GM18511 (cell line): Measurements from ENCODE around the gene ATRN.
A peak's percentile ranks its signal among the peaks of the same experiment; 100 is the strongest.

Experiments used
- ATAC-seq: cut with Tn5 transposase; IDR thresholded peaks from one replicate; pipeline ENCODE4 v1.9.1; 2021; ENCODE audit warnings: mild to moderate bottlenecking, moderate library complexity; ENCODE audit not compliant: unreplicated experiment

ATRN gene

DNA sequence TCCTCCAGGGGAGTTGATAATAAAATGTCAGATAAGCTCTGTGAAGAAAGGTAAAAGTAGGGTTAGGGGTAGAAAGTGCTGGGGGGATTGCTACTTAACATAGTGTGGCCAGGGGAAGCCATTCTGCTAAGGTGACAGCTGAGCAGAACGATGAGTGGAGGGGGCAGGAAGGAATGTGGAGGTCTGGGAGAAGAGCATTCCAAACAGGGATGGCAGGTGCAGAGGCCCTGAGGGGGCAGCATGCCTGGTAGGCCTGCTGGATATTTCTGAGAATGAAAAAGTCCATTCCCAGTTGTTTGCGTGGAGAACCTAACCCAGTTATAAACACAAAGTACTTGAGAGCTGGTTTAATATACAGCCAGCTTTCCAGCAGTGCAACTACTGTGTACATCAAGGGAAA, 183.1 kb downstream of the ATRN start:
- no peak for ATAC-seq

DNA sequence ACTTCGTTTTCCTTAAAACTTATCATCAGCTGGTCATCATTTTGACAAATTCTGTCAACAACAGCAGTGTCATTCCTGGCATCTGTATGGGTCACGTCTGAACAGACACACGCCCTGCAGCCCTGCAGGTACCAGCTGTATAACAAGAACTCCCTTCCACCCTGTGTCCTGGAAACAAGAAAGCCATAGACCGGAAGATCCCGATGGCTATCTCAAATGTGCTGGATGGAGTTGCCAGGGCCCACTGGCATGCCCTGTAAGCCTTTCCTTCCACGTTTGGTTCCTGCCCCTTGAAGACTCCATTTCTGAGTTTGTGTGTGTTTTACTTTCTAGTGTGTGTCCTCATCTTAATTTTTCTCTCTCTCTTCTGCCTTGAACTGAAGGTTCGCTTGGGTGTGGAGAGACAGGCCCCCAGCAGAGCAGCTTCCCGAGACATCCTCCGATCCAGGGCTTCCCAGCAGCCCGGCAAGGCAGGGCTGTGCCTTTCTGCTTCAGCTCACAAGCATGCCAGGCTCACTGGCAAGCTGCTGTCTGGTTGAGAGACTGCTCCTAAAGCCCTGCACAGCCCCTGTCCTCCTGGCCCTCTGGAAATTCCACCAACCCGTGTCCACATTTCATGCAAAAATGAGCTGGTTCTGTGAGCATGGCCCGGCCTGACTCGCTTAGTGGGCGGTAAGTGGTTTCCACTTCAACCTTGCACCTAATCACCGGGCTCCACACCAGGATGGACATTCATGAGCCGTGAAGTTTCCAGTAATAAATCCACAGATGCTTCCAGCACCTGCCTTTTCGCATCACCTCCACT, 183.7 kb downstream of the ATRN start:
- no peak for ATAC-seq

- no peak for ATAC-seq
Measured at GRCh38 chr20:3655131-3655405, 184.2 kb downstream of the ATRN start.

GRCh38 chr20:3658019-3658715, 187.3 kb downstream of the ATRN start:
- no peak for ATAC-seq

- peak; percentile 93 for ATAC-seq
Measured at GRCh38 chr20:3658716-3659491, 188.1 kb downstream of the ATRN start.

DNA sequence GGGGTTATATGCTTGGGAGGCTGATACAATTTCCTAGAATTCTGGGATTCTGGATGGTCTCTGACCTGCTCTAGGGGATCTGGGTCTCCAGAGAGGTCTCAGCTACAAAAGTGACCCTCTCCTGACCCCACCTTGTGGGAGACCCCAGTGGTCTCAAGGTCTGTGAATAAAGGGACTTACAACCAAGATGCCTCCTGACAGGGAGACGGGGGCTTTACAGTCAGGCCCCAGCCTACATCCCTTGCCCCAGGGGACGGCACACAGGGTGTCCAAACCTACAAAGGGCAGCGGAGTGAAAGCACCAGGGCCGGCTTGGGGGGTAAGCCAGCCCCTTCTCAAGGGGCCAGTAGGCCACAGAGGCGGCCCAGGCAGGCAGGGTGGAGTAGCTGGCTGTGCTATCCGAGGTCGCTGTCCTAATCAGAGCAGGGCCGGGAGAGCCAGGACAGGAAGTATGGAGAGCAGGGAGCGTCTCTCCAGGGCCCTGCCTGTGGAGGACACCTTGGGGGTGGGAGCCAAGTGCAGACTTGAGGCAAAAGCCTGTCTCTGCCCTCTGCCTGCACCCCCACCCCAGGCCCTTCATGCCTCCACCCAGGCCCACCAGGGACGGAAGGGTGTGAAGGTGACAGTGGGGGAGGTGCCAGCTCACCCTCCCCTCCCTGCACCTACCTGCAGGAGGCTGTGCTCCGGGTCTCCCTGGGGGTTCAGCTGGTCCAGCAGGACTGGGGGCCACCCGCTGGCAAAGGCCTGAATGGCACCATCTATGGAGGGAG, 188.9 kb downstream of the ATRN start:
- ATAC-seq = no peak

DNA sequence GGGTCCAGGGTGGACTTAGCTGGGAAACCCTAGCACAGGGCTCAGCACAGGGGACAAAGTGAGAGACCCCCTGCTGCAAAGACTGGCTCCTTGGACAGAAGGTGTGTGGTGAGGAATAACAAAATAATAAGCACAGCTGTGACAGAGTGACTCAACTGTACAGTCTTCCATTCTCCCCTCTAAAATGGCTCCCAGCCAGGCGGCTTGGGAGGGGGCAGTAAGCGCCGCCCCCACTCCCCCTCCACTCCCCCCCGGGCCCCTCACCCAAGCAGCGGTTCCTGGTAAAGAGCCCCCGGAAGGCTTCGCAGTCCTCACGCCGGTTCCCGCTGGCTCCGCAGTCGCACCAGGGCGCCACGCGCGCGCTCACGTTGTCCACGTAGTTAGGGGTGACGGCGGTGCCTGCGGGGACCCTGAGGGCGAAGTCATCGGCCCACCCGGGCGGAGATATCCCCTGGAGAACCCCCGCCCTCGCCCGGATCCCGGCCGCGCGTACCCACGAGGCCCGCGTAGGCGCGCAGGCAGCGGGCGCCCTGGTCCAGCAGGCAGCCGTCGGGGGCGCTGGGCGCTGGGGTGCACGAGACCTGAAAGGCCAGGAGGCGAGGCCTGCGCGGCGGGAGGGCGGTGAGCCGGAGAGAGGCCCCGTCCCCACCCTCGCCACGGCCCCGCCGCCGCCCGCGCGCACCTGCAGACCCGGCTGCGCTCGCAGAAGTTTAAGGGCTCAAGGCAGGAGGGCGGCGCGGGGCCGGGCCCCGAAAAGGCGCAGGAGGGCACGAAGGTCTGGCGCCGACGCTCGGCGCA, 189.6 kb downstream of the ATRN start:
- no peak for ATAC-seq

GRCh38 chr20:3661060-3661813, 190.4 kb downstream of the ATRN start:
- ATAC-seq = no peak

DNA sequence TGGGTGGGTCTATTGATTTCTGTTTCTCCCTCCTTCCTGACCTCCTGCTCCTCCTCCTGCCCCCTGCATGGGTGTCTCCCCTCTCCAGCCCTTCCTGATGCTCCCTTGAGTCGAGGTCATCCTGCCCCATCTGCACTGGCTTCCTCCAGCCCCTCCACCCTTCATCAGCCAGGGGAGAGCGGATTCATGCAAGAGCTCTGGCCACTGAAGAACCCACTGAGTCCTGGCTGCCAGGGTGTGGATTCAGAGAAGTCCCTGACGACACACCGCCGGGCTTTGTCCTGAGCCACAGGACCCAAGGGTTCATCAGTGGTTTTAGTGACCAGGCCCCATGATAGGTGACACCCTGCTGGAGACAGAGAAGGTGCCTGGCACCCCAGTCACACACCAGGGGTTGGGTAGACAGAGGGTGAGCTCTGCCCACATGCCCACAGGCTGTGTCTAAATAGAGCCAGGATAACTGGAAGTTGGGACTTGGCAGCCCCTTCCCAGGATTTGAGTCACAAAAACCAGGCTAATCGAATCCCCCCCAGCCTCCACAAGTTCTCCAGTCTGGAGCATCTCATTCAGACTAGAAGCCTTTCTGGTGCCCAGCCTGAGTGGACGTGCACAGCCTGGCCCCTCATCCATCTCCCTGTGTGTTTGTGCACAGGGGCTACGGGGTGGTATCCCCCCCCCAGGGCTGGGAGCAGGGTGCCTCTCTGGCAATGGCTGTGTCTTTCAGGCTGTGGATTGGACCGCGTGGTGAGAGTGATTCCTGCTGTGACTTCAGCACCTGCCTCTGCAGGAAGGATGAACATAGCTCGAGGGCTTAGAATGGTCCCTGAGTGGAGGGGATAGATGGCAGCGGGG, 191.2 kb downstream of the ATRN start:
- ATAC-seq = no peak

- ATAC-seq = no peak
Measured at GRCh38 chr20:3663031-3663701, 192.3 kb downstream of the ATRN start, which contains the start of gene GFRA4. Gene GFRA4, minus strand, starts transcription at chr20:3663399. Its CDS starts 0 bp downstream, at chr20:3663399.

DNA sequence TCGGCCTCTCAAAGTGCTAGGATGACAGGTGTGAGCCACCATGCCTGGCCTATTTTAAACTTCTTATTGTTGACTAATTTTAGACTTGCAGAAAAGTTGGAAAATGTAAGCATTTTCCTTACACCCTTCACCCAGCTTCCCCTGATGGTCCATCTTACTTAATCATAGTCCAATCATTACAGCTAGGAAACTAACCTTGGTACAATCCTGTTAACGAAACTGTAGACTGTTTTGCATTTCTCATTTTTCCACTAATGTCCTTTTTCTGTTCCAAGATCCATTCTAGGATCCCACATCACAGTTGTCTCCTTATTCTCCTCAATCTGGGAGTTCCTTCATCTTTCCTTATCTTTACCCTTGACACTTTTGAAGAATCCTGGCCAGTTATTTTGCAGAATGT, 193.0 kb downstream of the ATRN start:
- no peak for ATAC-seq

DNA sequence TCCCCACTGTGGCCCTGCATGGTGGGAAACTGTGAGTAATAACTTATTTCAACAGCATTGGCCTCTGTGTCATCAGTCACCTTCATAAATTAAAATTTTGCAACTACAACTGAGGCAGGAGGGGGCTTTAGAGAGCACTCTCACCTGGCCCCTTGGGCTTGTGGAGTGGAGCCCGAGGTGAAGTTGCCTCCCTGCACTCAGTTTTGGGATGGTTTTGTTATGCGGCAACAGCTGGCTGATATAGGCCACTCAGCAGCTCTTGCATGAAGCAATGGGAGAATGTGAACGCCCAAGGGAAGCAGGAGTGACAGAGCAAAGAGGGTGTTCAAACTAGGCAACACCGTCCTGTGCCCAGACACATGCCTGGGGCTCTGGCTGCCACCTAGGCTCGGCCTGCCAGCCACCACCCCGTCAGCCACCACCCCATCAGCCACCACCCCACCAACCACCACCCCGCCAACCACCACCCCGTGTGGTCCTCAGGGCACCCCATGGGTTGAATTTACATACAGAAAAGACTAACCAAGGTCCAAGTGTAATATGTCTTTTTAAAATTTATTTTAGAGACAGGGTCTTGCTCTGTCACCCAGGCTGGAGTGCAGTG, 196.7 kb downstream of the ATRN start:
- ATAC-seq = no peak

GRCh38 chr20:3669710-3670367, 199.0 kb downstream of the ATRN start:
- ATAC-seq = no peak

GRCh38 chr20:3670511-3670910, 199.7 kb downstream of the ATRN start:
- no peak for ATAC-seq

DNA sequence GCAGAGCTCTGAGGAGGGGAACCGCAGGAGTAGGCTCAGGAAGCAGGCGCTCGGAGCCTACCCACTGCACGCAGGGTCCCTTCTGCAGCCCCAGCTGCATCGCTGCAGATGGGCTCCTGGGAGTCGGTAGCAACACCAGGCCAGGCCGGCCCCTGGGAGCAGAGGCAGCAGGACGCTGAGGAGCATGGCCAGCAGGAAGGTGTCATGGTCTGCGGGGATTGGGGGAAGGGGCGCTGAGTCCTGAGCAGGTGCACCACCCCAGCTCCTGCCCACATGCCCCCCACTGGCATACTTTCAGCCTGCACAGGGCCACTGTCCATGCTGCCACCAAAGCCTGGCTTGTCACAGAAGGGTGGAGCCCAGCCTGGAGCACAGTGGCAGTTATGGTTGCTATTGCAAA, 200.1 kb downstream of the ATRN start:
- no peak for ATAC-seq

- no peak for ATAC-seq
Measured at GRCh38 chr20:3671986-3672546, 201.2 kb downstream of the ATRN start.
